Stimulated activated naive CD4-positive, alpha-beta T cell (primary cell): Measurements from ENCODE around the gene SERTAD4.
"Not testable (repeated sequence)": the region's sequence is repeated elsewhere in the genome, so short reads cannot be mapped to it uniquely, and the experiment has no call there.

Experiments used
- DNase-seq, 6 experiments: peaks; one replicate each; lab custom pipeline; 2025; lab: John Stamatoyannopoulos, UW

Gene SERTAD4

DNA sequence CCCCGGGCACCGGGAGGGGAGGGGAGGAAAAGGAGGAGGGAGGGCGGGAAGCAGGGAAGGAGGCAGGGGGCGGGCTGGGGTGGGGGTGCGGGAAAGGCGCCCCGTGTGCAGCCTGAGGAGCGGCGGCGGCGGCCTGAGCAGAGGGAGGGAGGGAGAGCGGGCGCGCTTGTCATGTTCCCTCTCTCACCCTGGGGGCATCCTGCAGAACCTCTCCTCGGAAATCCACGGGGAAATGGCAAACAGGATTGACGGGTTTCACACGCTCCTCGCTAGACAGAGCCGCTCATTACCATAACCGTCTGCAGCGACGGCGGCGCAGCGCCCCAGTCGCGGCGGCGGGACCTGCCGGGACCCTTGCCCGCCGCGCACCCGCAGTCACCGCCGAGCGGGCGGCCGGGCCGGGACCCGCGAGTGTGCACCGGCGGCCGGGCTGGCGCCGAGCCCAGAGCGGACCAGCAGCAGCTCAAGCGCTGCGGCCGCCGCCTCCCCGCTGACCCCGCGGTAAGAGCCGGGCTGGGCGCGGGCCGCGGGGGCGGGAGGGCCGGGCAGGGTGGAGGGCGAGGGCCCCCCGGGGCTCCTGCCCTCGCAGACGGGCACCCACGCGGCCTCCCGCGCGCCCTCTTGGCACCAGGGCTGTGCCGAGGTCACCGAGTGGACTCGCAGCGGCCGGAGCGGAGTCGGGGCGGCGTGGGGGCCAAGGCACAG is at the start of gene SERTAD4:
TSS of gene SERTAD4 (plus strand) at position 286 of the 705 bp plus-strand sequence. CDS start 5,165 bp downstream, outside the sequence.
- DNase-seq, result no peak

DNA sequence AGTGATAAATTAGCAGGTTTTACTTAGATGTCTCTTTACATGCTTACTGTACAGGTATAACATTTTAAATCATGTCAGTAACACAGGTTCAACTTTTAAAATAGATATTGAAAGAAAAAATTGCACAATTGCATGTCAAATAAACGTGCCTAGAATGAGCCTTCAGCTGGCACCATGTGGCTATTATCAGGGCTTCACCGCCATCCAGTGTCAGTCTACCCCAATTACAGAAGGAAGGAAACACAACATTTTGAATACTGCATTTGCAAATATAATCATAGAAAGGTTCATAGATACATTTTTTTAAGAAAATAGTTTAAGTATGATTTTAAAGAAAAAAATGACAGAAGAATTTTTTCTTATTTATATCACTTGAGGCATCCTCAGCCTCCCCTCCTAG is 47.5 kb upstream of the SERTAD4 start:
- no peak for DNase-seq

DNA sequence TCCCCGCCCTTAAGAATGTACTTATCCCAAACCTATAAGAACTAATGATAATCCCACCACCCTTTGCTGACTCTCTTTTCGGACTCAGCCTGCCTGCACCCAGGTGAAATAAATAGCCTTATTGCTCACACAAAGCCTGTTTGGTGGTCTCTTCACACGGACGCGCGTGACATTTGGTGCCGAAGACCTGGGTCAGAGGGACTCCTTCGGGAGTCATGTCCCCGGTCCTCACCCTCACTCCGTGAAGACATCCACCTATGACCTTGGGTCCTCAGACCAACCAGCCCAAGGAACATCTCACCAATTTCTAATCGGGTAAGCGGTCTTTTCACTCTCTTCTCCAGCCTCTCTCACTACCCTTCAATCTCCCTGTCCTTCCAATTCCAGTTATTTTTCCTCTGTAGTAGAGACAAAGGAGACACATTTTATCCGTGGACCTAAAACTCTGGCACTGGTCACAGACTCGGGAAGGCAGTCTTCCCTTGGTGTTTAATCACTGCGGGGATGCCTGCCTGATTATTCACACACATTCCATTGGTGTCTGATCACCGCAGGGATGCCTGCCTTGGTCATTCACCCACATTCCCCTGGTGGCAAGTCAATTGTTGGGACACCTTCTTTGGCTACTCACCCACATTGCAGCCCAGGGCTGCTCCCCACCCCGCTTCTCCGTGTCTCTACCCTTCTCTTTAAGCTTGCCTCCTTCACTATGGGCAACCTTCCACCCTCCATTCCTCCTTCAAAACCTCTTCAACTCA is 44.6 kb upstream of the SERTAD4 start:
- DNase-seq, result not testable (repeated sequence)

GRCh38 chr1:210189426-210189825 is 43.2 kb upstream of the SERTAD4 start:
- DNase-seq, result no peak

GRCh38 chr1:210195635-210196160 is 36.9 kb upstream of the SERTAD4 start:
- no peak for DNase-seq

GRCh38 chr1:210196266-210196665 is 36.3 kb upstream of the SERTAD4 start:
- DNase-seq, result not testable (repeated sequence)

DNA sequence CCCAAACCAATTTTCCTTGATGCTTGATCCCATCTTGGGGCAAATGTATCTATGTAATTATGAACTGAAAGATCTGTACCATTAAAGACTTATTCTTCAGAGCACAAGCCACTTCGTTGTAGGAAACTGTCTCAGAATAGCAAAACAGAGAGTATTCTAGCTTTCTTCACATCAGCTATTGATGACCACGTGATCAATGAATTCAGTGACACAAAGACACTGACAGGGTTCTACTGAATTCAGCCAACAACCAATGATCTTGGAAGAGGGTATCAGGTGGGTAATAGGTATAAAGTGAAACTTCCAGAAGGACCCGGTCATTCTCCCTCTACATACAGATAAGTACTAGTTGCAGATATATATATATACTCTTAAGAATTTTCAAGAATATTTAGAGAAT is 33.8 kb upstream of the SERTAD4 start:
- DNase-seq, result no peak

GRCh38 chr1:210200124-210200736 is 32.4 kb upstream of the SERTAD4 start:
- no peak for DNase-seq

GRCh38 chr1:210201681-210202080 is 30.9 kb upstream of the SERTAD4 start:
- no peak for DNase-seq

DNA sequence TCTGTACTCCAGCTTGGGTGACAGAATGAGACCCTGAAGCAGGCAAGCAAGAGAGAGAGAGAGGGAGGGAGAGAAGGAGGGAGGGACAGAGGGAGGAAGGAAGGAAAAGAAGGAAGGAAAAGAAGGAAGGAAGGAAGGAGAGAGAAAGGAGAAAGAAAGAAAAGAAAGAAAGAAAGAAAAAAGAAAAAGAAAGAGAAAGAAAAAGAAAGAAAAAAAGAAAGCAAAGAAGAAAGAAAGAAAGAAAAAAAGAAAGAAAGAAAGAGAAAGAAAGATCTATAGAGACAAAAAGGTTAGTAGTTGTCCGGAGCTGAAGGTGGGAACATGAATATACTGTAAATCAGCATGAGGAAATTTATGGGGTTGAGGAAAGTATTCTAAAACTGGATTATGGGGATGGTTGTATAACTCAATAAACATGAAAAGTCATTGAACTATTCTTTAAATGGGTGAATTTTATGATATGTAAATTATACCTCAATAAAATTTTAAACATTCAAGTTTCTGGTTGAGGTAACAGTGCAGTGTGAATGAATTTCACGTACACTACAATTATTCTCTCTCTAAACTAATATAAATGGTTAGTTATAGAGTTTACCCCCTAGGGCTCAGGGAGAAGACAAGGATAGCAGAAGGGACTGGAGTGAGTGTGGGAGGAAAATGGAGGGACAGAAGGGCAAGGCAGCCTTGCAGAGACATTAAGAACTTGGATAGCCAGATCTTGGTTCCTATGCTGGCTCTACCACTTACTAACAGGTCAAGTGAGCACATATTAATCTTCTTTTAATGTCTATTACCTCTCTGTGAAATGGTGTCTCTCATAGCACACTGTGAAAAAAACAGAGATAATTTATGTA is 24.8 kb upstream of the SERTAD4 start:
- DNase-seq, result no peak

- DNase-seq, result no peak
These were observed 19.3 kb upstream of the SERTAD4 start for GRCh38 chr1:210213335-210213734.

GRCh38 chr1:210214573-210215409 is 17.8 kb upstream of the SERTAD4 start:
- DNase-seq, result no peak

DNA sequence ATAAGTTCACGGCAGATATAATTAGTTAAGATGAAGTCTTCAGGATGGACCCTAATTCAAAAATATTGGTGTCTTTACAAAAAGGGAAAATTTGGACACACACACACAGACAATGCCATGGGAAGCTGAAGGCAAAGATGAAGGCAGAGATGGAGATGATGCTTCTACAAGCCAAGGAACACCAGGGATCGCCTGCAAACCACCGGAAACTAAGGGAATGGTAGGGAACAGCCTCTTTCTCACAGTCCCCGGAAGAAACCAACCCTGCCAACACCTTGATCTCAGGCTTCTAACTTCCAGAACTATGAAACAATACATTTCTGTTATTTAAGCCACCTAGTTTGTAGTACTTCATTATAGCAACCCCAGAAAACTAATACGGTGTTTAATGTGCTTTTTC is 15.1 kb upstream of the SERTAD4 start:
- DNase-seq, result no peak

GRCh38 chr1:210218047-210218446 is 14.5 kb upstream of the SERTAD4 start:
- no peak for DNase-seq

DNA sequence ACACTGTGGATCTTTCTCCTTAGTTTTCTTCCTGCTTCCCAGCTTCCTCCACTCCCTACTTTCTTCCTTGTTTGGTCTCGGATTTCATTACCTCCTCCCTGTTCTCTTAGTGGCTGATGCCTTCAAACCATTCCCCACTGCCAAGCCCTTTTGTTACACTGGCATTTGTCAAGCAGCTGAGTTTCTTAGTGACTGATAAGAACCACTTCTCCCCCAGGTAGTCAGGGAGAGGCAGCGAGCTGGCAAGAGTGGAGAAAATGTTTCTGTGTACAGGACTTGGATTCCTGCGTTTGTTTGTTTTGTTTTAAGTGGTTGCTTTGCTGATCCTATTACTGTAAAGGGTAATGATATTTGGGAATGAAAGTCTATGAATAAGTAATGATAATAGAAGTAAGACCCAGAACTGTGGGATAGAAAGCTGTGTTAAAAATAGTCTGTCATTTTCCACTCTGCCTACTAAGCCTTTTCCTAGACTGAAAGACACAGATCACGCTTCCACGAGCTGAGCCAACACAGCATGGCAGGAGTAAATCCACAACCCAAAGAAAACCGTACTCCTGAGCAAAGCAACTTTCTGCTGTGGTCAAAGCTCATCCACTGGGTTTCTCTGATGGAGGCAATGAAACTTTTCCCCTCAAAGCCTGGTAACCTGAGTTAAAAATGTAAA is 10.1 kb upstream of the SERTAD4 start:
- DNase-seq, result no peak

DNA sequence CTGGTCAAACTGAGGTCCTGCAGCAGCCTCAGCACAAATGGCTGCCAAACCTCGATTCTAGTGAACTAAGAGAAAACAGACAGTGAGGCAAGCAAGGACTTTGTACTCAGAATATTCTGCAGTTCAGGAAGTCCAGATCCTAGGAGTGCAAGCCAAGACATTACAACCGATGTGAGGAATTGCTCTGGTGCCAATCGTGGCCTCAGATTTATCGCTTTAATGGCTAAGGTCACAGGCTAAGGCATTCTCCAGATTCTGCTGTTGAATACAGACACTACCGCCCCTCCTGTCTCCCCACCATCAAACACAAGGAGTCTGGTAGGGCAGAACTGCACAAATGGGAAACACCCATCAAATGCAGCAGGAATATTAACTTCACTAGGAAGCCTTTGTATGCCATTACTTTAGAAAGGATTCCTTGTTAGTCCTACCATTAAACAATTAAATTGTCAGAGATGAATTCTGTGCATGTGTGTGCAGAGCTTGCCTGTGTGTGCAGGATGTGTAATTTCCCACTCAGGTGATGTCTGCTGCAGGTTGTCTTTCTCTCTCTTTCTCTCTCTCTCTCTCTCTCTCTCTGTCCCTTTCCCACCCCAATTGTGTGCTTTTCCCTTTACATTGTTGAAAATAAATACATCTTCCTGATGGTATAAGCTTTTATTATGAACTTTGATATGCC is 9.2 kb upstream of the SERTAD4 start:
- DNase-seq, result no peak

- DNase-seq, result no peak
These were observed 4.4 kb upstream of the SERTAD4 start for GRCh38 chr1:210228158-210228557.

- no peak for DNase-seq
These were observed 2.4 kb upstream of the SERTAD4 start for GRCh38 chr1:210230149-210230695.

DNA sequence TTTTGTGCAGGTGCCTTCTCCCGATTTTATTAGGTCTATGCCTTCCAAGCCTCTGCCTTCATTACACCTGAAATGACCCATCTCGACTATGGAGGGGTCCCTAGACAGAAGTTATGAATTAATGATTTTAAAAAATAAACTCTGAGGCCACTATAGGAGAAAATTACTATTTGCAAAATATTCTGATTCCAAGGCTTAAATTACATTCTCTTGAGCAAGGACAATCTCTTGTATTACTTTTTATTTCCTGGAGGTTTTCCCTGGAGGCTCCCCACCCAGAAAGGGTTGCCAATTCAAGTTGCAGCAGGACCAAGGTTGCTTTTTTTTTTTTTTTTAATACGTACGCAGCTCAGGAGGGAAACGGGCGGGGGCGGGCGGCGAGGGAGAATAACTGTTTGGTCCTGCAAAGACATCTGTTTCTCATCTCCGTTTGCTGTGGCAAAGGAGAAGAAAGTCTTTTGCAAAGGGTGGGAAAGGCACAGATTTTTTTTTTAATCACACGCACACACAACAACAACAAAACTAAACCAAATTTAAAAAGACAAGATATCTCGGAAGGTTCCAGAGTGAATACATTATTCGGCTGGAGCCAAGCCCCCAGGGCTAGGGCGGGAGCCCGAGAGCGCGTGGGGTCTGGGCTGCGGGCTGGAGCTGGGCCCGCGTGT is 618 bp upstream of the SERTAD4 start:
- DNase-seq, result no peak
